GM18511 (cell line): ENCODE data around the gene LTC4S.

ENCODE experiments used
- ATAC-seq: cut with Tn5 transposase; IDR thresholded peaks from one replicate; pipeline ENCODE4 v1.9.1; 2021; ENCODE audit warnings: mild to moderate bottlenecking, moderate library complexity; ENCODE audit not compliant: unreplicated experiment

Gene LTC4S

DNA sequence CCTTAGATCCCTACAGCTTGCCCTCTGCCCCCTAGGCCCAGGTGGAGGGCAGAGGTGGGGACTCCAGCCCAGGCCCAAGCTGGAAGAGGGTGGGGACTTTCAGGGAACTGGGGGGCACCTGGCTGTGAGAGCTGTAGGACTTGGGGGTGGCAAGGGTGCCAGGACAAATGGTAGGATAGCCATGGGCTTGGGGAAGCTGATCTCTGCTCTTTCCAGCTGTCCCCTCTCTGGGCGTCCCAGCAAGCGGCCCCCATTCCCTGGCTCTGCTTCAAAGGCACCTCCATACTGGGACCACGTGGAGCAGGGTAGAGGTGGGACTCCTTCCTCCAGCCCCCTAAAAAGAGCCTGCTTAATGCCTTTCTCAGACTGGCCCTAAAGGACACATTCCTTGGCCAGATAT, 385 bp downstream of the LTC4S start:
- no peak for ATAC-seq

DNA sequence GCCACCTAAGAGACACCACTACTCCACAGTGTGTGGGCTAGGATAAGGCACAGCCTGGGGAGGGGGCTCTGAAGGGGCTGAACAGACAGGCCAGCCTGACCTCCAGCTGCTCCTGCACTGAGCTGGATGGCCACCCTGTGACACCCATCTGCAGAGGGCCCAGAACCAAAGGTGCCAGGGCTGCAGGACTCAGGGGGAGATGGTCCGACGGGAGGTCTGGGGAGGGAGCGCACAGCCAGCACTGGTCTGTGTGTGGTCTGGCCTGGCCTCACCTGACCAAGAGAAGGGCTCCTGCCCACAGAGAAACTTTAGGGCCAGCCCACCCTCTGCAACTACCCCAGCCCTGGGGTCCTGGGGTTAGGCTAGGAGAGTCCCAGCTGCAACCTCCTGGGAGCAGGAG, 789 bp downstream of the LTC4S start:
- ATAC-seq, result no peak

DNA sequence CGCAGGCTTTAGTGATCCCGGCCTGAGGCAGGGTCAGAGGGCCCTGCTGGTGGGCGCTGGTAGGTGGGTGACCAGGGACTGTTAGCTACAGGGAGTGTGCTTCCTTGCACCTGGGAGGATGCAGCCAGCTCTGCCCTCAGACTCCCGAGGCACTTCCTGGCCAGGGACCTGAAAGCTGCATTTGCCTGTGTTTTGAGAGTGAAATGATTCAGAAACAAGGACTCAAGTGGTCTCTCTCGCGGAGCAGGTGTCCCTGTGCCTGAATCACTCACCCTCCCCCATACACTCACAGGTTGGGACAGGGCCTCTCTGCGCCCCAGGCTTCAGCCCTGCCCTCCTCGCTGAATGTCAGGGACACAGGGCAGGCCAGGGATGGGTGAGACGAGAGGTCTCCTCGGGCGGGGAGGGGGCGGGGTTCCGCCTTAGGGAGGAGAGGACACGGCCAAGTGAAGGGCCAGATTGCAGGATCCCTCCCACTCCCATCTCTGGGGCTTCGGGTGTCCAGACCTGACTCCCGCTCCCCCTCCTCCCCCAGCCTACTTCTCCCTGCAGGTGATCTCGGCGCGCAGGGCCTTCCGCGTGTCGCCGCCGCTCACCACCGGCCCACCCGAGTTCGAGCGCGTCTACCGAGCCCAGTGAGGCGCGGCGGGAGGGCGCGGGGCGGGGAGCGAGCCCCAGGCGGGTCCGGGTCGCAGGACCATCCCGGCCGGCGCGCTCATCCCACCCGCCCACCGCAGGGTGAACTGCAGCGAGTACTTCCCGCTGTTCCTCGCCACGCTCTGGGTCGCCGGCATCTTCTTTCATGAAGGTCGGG, 1.5 kb downstream of the LTC4S start:
- peak; percentile 2 for ATAC-seq

DNA sequence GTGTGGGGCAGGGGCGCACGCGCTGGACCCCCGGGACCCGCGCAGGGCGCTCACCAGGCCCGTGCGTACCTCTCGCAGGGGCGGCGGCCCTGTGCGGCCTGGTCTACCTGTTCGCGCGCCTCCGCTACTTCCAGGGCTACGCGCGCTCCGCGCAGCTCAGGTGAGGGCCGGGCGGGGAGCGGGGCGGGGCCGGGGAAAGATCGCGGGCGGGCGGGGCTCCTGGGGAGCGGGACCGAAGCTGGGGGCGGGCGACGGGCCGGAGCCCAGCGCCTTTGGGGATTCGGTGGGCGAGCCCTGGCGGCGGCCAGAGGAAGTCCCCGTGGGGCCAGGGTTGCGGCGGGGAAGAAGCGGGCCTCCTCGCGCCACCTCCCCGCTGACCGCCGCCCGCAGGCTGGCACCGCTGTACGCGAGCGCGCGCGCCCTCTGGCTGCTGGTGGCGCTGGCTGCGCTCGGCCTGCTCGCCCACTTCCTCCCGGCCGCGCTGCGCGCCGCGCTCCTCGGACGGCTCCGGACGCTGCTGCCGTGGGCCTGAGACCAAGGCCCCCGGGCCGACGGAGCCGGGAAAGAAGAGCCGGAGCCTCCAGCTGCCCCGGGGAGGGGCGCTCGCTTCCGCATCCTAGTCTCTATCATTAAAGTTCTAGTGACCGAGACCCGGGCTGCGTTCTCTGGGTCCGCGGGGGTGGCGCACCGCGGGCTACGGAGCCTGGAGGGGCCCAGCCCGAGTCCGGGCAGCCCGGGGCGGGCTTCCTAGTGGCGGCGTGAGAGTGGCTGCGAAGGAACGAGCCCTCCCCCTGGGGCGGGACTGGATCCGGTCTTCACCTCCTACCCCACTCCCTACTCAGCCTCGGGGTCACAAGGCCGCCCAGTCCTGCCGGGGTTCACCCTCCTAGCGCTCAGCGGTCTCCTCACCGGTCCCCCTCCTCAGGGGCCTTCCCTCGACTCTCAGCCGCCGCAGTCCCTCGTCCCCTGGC, 2.4 kb downstream of the LTC4S start:
- peak; percentile 75 for ATAC-seq

DNA sequence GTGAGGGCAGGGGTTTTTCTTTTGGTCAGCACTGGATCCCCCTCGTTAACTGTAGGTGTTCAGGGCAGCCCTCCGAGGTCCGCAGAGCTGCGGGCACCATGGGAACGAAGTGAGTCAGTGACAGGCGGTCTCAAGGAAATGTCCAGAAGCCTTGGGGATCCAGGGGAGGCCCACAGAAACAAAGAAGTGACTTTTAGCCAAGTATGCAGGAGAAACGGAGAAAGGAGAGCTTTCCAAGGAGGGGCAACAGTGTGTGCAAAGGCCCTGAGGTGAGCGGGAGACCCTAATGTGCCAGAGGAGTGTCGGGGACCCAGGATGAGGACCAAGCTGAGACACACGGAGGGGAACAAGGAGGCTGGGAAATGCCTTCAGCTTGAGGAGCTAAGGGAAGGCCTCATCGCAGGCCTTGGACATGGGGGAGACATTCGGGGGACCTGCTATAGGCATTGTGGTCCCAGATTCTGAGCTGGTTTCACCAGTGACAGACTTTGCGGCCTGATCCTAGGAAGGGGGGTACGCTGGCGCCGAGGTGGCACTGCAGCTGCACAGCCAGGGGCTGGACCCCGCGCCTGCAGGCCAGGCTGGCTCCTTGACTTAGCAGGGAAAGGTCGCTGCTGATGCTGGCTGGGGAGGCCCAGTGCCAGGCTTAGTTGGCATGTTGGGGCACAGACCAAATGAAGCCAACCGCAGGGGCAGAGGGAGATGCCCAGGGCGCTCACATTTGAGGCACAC, 3.3 kb downstream of the LTC4S start:
- ATAC-seq, result no peak

DNA sequence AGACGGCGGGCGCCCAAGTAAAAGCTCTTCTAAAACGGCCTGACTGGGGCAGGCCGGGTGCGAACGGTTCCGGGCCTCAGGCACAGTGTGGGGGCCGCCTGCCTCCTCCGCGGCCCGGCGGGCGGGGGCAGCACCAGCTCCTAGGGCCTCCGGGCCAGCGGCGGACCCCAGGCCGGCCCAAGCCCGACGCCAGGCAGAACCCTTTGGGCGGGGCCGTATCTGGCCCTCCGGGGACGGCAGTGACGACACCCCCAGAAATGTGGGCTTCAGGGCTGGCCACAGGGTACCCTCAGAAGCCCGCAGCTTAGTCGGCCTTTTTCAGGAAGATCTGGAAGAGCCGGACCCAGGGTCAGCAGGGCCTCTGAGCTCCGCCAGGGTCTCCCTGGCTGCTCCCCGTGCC, 4.0 kb downstream of the LTC4S start:
- no peak for ATAC-seq

DNA sequence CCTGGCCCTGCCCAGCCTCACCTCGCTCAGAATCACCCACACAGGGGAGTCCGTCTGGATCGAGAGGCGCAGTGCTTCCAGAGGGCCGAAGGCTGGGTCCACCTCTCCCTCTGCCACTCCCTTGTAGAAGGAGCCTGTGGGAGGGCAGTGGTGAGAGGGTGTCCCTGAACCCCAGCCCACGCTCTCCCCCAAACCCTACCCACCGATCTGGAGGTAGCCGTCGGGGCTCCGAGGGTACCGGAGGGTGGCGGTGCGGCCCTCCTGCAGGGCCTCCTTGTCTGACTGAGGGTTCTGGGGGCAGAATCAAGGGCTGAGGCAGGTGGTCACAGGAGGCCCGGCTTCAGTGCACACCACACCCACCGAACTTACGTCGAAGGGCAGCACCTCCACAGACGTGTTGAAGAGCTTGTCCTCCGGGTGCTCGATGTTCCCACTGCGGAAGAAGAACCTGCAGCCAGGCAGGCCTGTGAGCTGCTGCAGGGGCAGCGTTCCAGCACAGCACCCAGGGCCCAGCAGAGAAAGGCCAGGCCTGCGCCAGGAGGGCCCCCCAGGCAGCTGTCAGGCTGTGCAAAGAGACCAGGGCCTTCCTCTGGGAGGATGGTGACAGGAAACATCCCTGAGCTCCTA, 4.5 kb downstream of the LTC4S start:
- no peak for ATAC-seq

DNA sequence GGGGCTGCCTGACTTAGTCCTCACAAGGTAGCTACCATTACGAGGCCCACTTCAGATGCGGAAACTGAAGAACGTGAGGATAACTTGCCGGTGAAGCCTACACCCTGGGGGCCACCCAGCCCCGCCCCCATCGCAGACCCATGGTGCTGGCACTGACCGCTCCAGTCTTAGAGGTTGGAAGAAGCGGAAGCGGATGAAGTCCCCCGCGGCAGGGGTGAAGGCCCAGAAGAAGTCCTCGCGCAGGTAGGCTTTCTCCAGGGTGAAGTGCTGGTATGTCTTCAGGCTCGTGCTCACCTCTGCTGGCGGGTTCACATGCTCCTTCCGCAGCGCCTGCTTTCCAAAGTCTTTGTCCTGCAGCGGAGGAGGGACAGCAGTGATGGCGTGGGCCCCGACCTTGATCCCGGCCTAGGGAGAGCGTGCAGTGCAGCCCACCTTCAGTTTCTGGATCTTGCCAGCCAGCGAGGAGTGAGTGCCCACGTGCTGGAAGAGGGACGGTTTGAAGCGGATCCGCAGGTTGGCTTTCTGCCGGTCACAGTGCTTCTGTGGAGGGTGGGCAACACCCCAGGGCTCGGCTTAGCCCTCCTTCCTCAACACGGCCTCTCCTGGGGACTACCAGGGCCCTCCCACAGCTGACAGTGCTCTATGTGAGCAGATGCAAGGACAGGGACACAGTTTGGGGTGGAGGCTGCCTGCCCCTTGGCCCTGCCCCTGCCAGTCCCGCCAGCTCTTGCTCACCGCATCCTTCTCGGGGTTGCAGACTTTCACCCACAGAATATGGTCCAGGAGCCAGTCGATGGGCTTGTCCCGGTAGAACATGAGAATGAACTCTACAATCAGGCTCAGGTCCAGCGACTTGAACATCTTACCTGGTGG, 5.2 kb downstream of the LTC4S start:
- ATAC-seq, result no peak

DNA sequence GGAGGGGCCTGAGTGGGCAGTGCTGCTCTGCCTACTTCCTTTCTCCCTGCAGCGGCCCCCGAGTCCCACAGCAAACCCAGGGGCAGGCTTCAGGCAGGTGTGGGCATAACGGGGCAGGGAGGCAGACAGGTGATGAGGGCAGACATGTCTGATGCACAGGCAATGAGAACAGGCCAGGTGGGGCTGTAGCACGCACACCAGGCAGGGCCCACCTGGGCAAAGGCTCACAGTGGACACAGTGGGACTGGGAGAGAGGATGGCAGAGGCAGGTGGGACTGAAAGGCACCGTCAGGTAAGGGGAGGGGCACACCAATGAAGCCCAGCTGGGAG, 5.8 kb downstream of the LTC4S start:
- no peak for ATAC-seq

DNA sequence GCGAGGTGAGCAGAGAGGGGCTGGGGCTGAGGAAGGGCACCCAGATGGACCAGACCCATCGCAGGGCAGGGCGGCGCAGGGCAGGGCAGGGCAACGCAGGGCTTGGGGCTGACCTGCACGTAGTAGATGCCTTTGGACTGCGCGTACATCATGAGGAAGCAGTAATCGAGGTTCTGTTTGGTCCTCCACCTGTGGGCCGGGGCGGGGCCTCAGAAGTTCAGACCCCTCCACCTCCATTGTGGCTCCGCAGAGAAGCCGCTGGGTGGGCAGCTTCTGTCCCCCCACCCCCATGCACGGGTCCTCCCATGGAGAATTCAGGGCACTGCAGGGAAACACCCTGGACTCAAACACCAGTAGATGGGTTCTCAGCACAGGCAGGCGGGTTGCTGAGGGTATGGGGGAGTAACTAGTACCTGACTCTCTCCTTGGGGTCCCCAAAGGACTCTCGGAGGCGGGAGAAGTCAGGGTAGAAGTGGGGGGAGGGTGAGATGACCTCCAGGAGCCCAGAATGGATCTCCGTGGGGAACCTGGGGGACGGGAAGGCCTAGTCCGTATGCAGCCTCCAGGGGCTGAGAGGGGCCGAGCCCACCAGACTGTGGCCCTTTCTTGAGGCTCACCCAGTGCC, 6.4 kb downstream of the LTC4S start:
- ATAC-seq, result no peak

DNA sequence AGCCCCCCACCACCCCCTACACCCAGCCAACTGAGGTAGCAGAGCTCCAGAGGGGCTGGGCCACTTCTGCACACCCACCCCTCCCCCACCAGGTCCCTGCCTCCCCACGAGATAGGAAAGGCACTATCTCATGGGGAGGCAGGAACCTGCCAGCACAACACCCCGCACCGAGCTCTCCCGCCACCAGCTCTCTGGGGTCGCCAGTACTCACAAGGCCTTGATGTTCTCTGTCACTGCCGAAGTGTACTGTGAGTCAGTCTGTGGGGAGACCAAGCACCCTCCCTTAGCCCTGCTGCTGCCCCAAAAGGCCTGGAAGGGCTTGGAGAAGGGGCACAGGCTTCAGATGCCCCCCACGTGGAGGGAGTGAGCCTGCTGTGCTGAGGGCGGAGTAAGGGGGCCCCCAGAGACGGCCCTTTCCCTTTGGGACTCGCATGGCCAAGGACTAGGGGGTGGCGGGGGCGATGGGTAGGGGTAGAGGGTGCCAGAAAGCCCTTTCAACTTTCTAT, 7.0 kb downstream of the LTC4S start:
- ATAC-seq, result no peak

DNA sequence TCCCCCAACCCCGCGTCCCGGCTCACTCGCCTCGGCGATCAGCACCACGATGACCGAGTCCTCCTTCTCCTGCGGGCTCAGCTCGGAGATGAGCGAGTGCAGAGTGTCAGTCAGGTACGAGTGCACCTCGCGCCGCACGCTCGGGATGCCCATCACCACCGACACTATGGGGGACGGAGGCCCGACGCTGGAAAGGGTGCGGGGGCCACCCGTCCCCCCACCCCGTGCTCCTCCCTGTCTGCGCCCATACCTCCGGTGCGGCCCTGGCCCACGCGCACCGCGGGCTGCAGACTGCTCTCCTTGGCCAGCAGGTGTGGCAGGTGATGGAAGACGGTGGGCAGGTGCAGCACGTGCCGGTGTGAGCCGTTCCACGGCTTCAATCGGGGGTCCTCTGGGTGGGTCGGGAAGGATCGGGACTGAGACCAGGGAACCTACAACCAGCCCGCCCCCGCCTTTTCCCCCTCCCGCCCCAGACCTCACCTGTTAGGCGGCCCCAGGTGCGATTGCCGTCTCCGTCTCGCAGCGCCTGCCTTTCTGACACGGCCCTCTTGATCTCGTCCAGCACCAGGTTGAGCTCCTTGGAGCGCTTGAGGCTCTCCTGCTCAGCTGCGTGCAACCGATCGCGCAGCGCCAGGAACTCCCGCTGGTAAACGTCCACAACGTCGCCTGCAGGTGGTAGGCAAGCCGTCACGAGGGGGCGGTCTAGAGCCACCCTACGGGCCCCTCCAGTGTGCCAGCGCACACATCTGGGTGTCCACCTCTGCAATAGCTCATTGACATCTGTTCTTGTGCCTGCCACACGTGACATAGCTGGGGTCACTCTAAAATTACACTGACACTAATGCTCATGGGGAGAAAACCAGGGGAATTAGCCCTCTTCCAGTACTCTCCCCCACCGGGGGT, 7.8 kb downstream of the LTC4S start:
- ATAC-seq, result peak; percentile 43

DNA sequence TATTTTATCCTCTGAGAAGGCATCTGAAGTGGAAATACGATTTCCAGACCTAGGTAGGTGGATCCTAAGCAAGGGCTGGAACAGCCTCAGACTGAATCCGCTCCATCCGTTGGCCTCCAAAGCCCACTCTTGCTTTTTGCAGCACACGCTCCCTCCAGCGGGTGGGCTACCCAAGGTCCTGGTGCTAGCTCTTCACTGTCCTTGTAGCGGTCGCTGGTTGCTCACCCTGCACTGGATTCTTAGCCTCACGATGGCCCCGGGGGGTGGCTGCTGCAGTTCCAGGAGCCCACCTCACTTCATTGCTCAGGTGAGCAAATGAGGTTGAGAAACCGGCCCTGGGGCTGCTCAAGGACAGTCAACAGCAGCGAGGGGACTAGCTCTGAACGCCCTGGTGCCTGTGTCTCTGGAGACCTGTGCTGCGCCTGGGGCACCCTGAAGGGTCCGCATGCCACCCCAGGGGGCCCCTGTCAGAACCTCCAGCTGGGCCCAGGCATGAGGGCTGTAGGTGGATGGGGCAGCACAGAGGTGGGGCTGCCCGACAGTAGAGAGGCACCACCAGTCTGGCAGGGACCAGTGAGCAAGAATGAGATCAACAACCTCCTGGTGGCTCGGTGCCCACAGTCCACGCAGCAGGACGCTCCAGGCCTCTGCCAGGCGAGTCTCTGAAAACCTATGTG, 8.6 kb downstream of the LTC4S start:
- ATAC-seq, result no peak

DNA sequence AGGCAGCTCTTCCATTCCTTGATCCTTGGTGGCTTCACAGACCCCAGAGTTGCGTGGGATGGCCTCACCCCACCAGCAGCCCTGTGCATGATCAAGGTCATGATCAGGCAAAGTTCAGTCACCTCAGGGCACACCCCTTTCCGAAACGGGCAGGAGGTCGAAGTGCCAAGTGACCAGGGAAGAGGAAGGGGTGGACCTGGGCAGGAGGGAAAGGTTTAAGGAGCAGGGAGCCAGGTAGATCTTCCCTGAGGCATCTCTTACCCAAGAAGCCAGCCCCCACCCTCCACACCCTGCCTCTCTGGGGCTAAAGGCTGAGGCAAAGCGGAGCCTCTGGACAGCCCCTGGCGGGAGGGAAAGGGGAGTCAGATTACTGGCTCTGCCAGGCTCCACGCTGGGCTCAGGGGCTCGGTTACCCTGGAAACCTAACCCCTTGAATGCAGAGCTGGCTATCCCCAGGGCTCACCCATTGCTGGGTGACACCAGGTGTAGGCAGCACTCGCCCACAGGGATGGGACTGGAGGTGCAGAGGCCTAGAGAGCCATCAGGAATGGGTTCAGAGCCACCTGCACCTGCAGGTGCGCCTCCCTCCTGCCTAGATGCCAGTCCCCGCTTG, 9.3 kb downstream of the LTC4S start:
- ATAC-seq, result no peak

DNA sequence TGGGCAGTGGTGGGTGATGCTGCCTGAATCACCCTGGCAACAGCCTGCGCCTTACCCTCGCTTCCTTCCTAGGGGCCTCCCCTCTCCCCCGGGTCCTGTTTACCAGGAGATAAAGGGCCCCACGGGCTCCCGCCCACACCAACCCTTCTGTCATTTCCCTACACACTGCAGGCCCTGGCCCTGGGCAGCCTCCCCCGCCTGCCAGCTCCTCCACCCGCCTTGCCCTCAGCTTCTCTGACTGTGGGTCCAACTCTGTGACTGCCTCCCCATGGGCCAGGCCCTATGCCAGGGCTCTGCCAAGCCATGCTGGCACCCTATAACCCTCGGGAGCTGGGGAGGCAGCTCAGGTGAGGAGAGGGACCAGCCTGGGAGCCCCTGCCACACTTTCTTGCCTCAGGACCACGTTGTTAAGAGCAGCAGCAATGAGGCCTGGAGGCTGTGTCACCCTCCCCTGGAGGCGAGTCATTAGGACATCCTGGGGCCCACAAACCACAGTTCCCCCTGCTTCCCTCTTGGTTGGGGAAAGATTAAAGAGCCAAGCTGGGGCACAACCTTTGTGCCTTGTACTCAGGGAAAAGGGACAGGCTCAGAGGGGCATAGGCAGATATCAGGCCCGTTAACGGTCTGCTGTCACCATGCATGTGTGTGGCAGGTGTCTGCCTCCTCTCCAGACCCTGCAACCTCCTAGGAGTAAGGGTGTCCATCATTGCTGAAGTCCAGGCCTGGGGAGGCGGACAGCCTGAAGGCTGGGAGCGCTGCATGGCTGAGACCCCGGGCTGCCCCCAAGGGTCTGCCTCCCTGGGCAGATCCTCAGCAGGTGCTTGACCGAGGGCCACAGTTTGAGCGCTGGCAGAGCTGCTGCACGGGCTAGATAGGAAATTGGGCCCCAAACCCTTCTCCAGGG, 10.1 kb downstream of the LTC4S start:
- ATAC-seq, result no peak

DNA sequence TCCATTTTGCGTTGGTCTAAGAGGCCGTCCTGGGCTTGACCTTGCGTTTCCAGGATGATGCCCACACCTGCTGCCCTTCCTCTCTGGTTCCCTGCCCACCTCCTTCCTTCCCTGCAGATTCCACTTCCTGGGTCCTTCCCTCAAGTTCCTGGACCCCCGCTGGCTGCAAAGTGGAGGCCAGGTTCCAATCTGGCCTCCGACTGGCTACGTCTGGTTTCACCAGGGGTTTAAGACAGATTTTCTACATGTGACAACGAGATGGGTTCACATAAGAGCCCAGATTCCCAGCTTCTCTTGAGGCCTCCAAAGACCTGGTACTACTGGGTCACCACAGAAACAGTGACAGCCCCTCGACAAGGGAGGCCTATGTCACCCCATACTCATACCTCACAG, 10.8 kb downstream of the LTC4S start:
- no peak for ATAC-seq
